GM18873 (cell line): ENCODE results near the gene HYPK.

Source experiments
- ATAC-seq: cut with Tn5 transposase; IDR thresholded peaks from one replicate; pipeline ENCODE4 v1.9.1; 2021; ENCODE audit warnings: mild to moderate bottlenecking, moderate library complexity, moderate number of reproducible peaks; ENCODE audit not compliant: unreplicated experiment, low FRiP score

HYPK gene

GRCh38 chr15:43800286-43801141, at the start of gene HYPK:
HYPK (plus strand) TSS chr15:43800599; CDS start chr15:43800623, 24 bp downstream.
- no peak for ATAC-seq

- ATAC-seq: no peak
Observed at GRCh38 chr15:43751885-43752284, 48.5 kb upstream of the HYPK start.

GRCh38 chr15:43762824-43763223, 37.6 kb upstream of the HYPK start:
- ATAC-seq: no peak

GRCh38 chr15:43763819-43764446, 36.5 kb upstream of the HYPK start:
- ATAC-seq: no peak

GRCh38 chr15:43769584-43770228, 30.7 kb upstream of the HYPK start:
- ATAC-seq: no peak

- ATAC-seq: no peak
Observed at GRCh38 chr15:43771816-43772215, 28.6 kb upstream of the HYPK start.

- no peak for ATAC-seq
Observed at GRCh38 chr15:43772624-43773023, 27.8 kb upstream of the HYPK start.

GRCh38 chr15:43774062-43774461, 26.3 kb upstream of the HYPK start:
- no peak for ATAC-seq

GRCh38 chr15:43775411-43775965, 24.9 kb upstream of the HYPK start:
- no peak for ATAC-seq

- peak; percentile 67 for ATAC-seq
Observed at GRCh38 chr15:43776101-43776717, 24.2 kb upstream of the HYPK start.

- peak; percentile 32 for ATAC-seq
Observed at GRCh38 chr15:43776718-43777266, 23.6 kb upstream of the HYPK start, which contains the start of gene ELL3. ELL3 (minus strand) TSS chr15:43776966; CDS start chr15:43776901, 65 bp downstream.

GRCh38 chr15:43777267-43777914, 23.0 kb upstream of the HYPK start:
- peak; percentile 44 for ATAC-seq

- ATAC-seq: no peak
Observed at GRCh38 chr15:43779016-43779415, 21.4 kb upstream of the HYPK start.

- ATAC-seq: no peak
Observed at GRCh38 chr15:43789409-43789808, 11.0 kb upstream of the HYPK start.

- peak; percentile 89 for ATAC-seq
Observed at GRCh38 chr15:43791993-43792760, 8.2 kb upstream of the HYPK start, which contains the start of gene SERF2. SERF2 (plus strand) TSS chr15:43792320; CDS start chr15:43792377, 57 bp downstream.

- ATAC-seq: no peak
Observed at GRCh38 chr15:43792761-43793476, 7.5 kb upstream of the HYPK start.

- ATAC-seq: no peak
Observed at GRCh38 chr15:43793647-43794046, 6.8 kb upstream of the HYPK start.
